Measurements from ENCODE around the gene FAM72B.
"Not testable (repeated sequence)": the region's sequence is repeated elsewhere in the genome, so short reads cannot be mapped to it uniquely, and the experiment has no call there.

Gene FAM72B

DNA sequence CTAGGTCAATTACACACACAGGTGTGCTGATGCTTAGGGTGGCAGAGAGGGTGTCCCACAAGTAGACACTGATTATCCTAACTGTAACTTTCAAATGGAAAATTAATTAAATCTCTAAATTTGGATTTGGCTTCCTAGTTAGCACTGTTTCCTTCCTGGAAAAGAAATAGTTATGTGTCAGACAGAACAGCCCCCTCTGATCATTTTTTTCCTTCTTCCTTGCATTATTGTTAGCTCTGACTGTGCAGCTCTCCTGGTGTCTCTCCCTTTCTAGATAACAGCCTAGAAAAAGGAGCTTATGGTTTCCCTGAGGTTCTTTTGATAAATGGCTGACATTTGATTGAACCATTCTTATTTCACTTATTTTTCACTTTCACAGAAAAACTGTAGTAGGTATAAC lies 31.4 kb downstream of the FAM72B start:
- not testable (repeated sequence) for DNase-seq (ENCODE audit: low read depth, low spot score)

DNA sequence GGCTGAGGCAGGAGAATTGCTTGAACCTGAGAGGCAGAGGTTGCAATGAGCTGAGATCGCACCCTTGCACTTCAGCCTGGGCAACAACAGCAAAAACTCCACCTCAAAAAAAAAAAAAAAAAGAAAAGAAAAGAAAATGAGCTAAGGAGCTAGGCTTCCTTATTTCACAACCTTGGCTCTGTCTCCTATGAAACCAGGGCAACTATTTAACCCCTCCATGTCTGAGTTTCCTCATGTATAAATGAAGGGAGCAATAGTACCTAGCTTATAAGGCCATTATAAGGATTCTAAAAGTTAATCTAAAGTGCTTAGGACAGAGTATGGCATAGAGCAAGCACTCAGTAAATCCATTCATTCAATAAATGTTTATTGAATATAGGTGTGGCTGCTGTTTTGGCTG lies 32.8 kb downstream of the FAM72B start:
- DNase-seq (ENCODE audit: low read depth, low spot score), result not testable (repeated sequence)

DNA sequence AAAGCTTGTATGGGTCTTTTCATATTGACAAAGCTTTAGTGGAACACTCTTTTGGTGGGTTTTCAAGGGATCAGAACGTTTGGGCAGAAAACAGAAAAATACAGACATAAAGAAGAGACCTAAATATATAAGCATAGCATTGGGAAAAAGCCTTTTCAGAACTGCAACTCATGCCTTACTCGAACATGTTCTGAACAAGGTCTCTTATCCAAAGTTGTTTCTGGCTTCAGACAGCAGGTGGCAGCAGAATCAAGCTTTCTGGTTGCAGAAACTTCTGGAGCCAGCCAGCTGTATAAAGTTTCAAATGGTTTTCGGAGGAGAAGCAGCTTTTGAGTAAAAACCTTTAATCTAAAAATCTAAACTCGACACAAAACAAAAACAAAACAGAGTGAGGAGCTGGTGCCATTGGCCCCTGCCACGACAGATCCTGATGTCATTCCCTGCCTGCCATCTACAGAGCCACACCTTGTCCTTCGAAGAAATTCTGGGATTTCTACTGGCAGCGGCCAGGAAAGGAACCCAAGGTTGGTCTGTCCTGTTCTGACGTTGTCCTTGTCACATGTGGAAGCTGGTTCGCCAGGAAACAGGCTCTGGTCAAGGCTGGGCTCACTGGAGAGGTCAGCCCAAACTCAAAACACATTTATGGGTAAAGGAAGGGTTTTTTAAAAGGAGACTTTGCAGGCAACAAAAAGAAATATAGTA lies 35.5 kb downstream of the FAM72B start:
- not testable (repeated sequence) for DNase-seq (ENCODE audit: low read depth, low spot score)

DNA sequence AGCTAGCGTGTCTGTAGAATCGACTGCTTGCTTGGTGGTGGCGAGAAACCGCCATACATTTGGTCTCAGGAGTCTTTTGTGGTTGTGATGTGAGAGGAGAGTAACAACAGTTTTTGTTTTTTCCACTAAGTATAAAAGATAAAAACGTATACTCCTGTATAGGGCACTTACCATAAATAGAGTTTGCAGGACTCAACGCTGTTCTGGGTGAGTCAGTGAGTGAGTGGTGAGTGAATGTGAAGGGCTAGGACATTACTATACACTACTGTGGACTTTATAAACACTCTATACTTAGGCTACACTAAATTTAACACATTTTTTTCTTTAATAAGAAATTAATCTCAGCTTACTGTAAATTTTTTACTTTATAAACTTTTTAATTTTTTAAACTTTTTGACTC lies 43.7 kb downstream of the FAM72B start:
- DNase-seq (ENCODE audit: low read depth, low spot score), result not testable (repeated sequence)

DNA sequence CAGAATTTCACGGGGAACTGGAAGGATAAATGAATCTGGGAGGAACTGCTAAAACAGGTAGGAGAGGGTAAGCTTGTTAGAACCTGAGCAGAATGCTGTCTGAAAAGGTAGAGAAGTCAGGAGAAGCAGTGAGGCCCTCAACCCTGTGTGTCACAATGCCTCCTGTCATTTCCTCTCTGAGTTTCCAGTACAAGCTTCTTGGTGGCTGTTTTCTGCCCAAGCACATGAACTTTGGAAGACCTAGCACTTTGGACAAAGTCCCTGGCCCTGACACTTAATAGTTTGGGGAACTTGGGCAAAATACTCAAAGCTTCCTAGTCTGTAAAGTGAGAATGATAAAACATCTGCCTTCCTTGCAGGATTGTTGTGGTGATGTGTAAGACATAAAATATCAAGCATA lies 52.6 kb downstream of the FAM72B start:
- not testable (repeated sequence) for DNase-seq (ENCODE audit: low read depth, low spot score)

DNA sequence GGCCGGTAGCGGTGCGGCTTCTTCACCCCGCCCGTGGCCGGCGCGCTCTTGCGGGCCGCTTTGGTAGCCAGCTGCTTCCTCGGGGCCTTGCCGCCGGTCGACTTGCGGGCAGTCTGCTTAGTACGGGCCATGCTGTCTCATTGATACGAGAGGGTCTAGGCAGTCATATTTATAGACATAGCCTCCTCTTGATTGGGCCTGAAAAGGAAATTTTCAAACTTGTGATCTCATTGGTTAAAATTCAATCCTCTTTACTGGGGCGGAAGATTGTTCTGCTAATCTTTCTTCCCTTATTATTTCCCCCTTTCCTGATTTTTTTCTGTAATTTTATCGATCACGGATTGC lies 65.7 kb downstream of the FAM72B start:
- DNase-seq (ENCODE audit: low read depth, low spot score), result not testable (repeated sequence)
